ENCODE results near the gene GGA2. TPM values are rescaled to one million over a fixed set of nuclear protein-coding genes. Genes with fewer than 3 reads are reported as not detected.
"Not testable (repeated sequence)": the region's sequence is repeated elsewhere in the genome, so short reads cannot be mapped to it uniquely, and the experiment has no call there.

GGA2 gene
- total RNA-seq, 2 experiments from 2014 or later, result 112 to 115 TPM

- Mint-ChIP-seq H3K9me3 (ENCODE audit: low read depth) (no peaks in the 10 kb centered on the region), H3K27ac (no peak overlapping the region), H3K4me3 (no peak overlapping the region), H3K27me3 (no peaks in the 10 kb centered on the region), H3K36me3 (peaks cover 12% of the 10 kb centered on the region), H3K4me1 (peaks cover 14% of the 10 kb centered on the region)
- no peak for ATAC-seq
- CTCF ChIA-PET, result interaction anchor here (0.7 to 1.7 kb wide), 2 partner anchors 20 to 26 kb away, joined by 3 to 4 read pairs; no protein-coding TSS in a partner anchor
- no peak for DNase-seq
These were observed 14.6 kb downstream of the GGA2 start for GRCh38 chr16:23495671-23496070.

GRCh38 chr16:23494188-23494587 is 16.1 kb downstream of the GGA2 start:
- H3K4me3 Mint-ChIP-seq, result no peak overlapping the region
- no peaks in the 10 kb centered on the region for H3K9me3 Mint-ChIP-seq (ENCODE audit: low read depth)
- CTCF ChIA-PET, result no interaction called here
- ATAC-seq, result no peak
- H3K4me1 Mint-ChIP-seq, result peaks cover 10% of the 10 kb centered on the region
- H3K36me3 Mint-ChIP-seq, result peaks cover 23% of the 10 kb centered on the region
- DNase-seq, result no peak
- no peaks in the 10 kb centered on the region for H3K27me3 Mint-ChIP-seq
- no peak overlapping the region for H3K27ac Mint-ChIP-seq

- CTCF ChIA-PET, result interaction anchor here (1.2 kb wide), 1 partner anchor 57 kb away, joined by 3 read pairs; no protein-coding TSS in a partner anchor
- Mint-ChIP-seq H3K27ac (peak overlapping the region; percentile 23), H3K27me3 (no peaks in the 10 kb centered on the region), H3K4me1 (peaks cover 4% of the 10 kb centered on the region), H3K4me3 (no peak overlapping the region), H3K36me3 (peaks cover 44% of the 10 kb centered on the region), H3K9me3 (ENCODE audit: low read depth) (no peaks in the 10 kb centered on the region)
- ATAC-seq (no peak), DNase-seq (no peak)
These were observed 18.6 kb downstream of the GGA2 start for GRCh38 chr16:23491490-23492391.

GRCh38 chr16:23486480-23486879 is 23.8 kb downstream of the GGA2 start:
- CTCF ChIA-PET, result no interaction called here
- peaks cover 71% of the 10 kb centered on the region for H3K36me3 Mint-ChIP-seq
- H3K9me3 Mint-ChIP-seq (ENCODE audit: low read depth), result no peaks in the 10 kb centered on the region
- no peaks in the 10 kb centered on the region for H3K27me3 Mint-ChIP-seq
- H3K27ac Mint-ChIP-seq, result peak overlapping the region; percentile 52
- no peak overlapping the region for H3K4me3 Mint-ChIP-seq
- peaks cover 21% of the 10 kb centered on the region for H3K4me1 Mint-ChIP-seq
- ATAC-seq, result no peak
- no peak for DNase-seq

GRCh38 chr16:23485841-23486240 is 24.5 kb downstream of the GGA2 start:
- H3K27ac Mint-ChIP-seq, result no peak overlapping the region
- peaks cover 21% of the 10 kb centered on the region for H3K4me1 Mint-ChIP-seq
- CTCF ChIA-PET, result interaction anchor here (1.8 kb wide), 1 partner anchor 19 kb away, joined by 5 read pairs; no protein-coding TSS in a partner anchor
- no peaks in the 10 kb centered on the region for H3K9me3 Mint-ChIP-seq (ENCODE audit: low read depth)
- H3K4me3 Mint-ChIP-seq, result no peak overlapping the region
- no peaks in the 10 kb centered on the region for H3K27me3 Mint-ChIP-seq
- ATAC-seq, result no peak
- H3K36me3 Mint-ChIP-seq, result peaks cover 69% of the 10 kb centered on the region
- DNase-seq, result no peak

GRCh38 chr16:23485257-23485614 is 25.1 kb downstream of the GGA2 start:
- no peak overlapping the region for H3K4me3 Mint-ChIP-seq
- DNase-seq (no peak), ATAC-seq (no peak)
- H3K4me1 Mint-ChIP-seq, result peaks cover 21% of the 10 kb centered on the region
- H3K27me3 Mint-ChIP-seq, result no peaks in the 10 kb centered on the region
- no peaks in the 10 kb centered on the region for H3K9me3 Mint-ChIP-seq (ENCODE audit: low read depth)
- H3K36me3 Mint-ChIP-seq, result peaks cover 72% of the 10 kb centered on the region
- CTCF ChIA-PET, result interaction anchor here (1.8 kb wide), 1 partner anchor 19 kb away, joined by 5 read pairs; no protein-coding TSS in a partner anchor
- H3K27ac Mint-ChIP-seq, result no peak overlapping the region

- Mint-ChIP-seq H3K4me1 (peaks cover 21% of the 10 kb centered on the region), H3K4me3 (no peak overlapping the region), H3K9me3 (ENCODE audit: low read depth) (no peaks in the 10 kb centered on the region), H3K36me3 (peaks cover 72% of the 10 kb centered on the region), H3K27ac (no peak overlapping the region), H3K27me3 (no peaks in the 10 kb centered on the region)
- CTCF ChIA-PET, result interaction anchor here (1.1 to 1.8 kb wide), 2 partner anchors 20 to 50 kb away, joined by 3 to 5 read pairs; no protein-coding TSS in a partner anchor
- ATAC-seq, result no peak
- no peak for DNase-seq
These were observed 25.6 kb downstream of the GGA2 start for GRCh38 chr16:23484510-23485256.

GRCh38 chr16:23483492-23483891 is 26.8 kb downstream of the GGA2 start:
- H3K27me3 Mint-ChIP-seq; H3K9me3 Mint-ChIP-seq (ENCODE audit: low read depth); H3K4me3 Mint-ChIP-seq: not testable (repeated sequence)
- Mint-ChIP-seq H3K36me3 (peaks cover 72% of the 10 kb centered on the region), H3K27ac (peak overlapping the region; percentile 73), H3K4me1 (peaks cover 21% of the 10 kb centered on the region)
- CTCF ChIA-PET, result interaction anchor here (1.3 kb wide), 1 partner anchor 23 kb away, joined by 4 read pairs; no protein-coding TSS in a partner anchor
- DNase-seq (peak; percentile 46), ATAC-seq (peak; percentile 35)

GRCh38 chr16:23482778-23483177 is 27.5 kb downstream of the GGA2 start:
- H3K4me1 Mint-ChIP-seq, result peaks cover 21% of the 10 kb centered on the region
- H3K27me3 Mint-ChIP-seq, result no peaks in the 10 kb centered on the region
- no peaks in the 10 kb centered on the region for H3K9me3 Mint-ChIP-seq (ENCODE audit: low read depth)
- ATAC-seq (peak; percentile 89), DNase-seq (peak; percentile 74)
- peak overlapping the region; percentile 73 for H3K27ac Mint-ChIP-seq
- no peak overlapping the region for H3K4me3 Mint-ChIP-seq
- CTCF ChIA-PET, result interaction anchor here (0.9 to 1.3 kb wide), 3 partner anchors 23 to 47 kb away, joined by 3 to 4 read pairs (median 3); no protein-coding TSS in a partner anchor
- peaks cover 68% of the 10 kb centered on the region for H3K36me3 Mint-ChIP-seq

GRCh38 chr16:23480257-23480656 is 30.0 kb downstream of the GGA2 start:
- ATAC-seq, result no peak
- no peak overlapping the region for H3K4me3 Mint-ChIP-seq
- DNase-seq, result no peak
- CTCF ChIA-PET, result no interaction called here
- no peaks in the 10 kb centered on the region for H3K27me3 Mint-ChIP-seq
- peaks cover 58% of the 10 kb centered on the region for H3K36me3 Mint-ChIP-seq
- no peak overlapping the region for H3K27ac Mint-ChIP-seq
- no peaks in the 10 kb centered on the region for H3K9me3 Mint-ChIP-seq (ENCODE audit: low read depth)
- peaks cover 13% of the 10 kb centered on the region for H3K4me1 Mint-ChIP-seq

- Mint-ChIP-seq H3K27ac (no peak overlapping the region), H3K4me1 (peaks cover 9% of the 10 kb centered on the region), H3K9me3 (ENCODE audit: low read depth) (no peaks in the 10 kb centered on the region), H3K27me3 (no peaks in the 10 kb centered on the region), H3K36me3 (peaks cover 47% of the 10 kb centered on the region), H3K4me3 (no peak overlapping the region)
- DNase-seq (no peak), ATAC-seq (no peak)
- CTCF ChIA-PET, result no interaction called here
These were observed 31.2 kb downstream of the GGA2 start for GRCh38 chr16:23479138-23479537.

GRCh38 chr16:23478566-23478965 is 31.7 kb downstream of the GGA2 start:
- no peak overlapping the region for H3K27ac Mint-ChIP-seq
- H3K4me1 Mint-ChIP-seq, result peaks cover 9% of the 10 kb centered on the region
- CTCF ChIA-PET, result no interaction called here
- H3K9me3 Mint-ChIP-seq (ENCODE audit: low read depth), result no peaks in the 10 kb centered on the region
- DNase-seq (no peak), ATAC-seq (no peak)
- H3K4me3 Mint-ChIP-seq, result no peak overlapping the region
- H3K36me3 Mint-ChIP-seq, result peaks cover 51% of the 10 kb centered on the region
- no peaks in the 10 kb centered on the region for H3K27me3 Mint-ChIP-seq

GRCh38 chr16:23476289-23476688 is 34.0 kb downstream of the GGA2 start:
- DNase-seq (no peak), ATAC-seq (no peak)
- Mint-ChIP-seq H3K9me3 (ENCODE audit: low read depth) (no peaks in the 10 kb centered on the region), H3K4me3 (no peak overlapping the region), H3K4me1 (no peaks in the 10 kb centered on the region), H3K27me3 (no peaks in the 10 kb centered on the region), H3K36me3 (peaks cover 44% of the 10 kb centered on the region), H3K27ac (no peak overlapping the region)
- CTCF ChIA-PET, result interaction anchor here (0.7 kb wide), 1 partner anchor 41 kb away, joined by 3 read pairs; no protein-coding TSS in a partner anchor
